DOHH2 (cell line): ENCODE measurements around the gene SLIT1.

Experiments used
- H3F3A ChIP-seq: fragments of 200-600 bp; sonication (generic), shearing (Covaris generic); 2 replicates; pipeline ENCODE4 v1.6.0; 2016; ENCODE audit warnings: antibody characterized with exemption, mild to moderate bottlenecking; ENCODE audit not compliant: control insufficient read depth, insufficient read depth
- H3K27ac ChIP-seq: fragments of 200-600 bp; sonication (generic); 2 replicates; pipeline ENCODE4 v1.5.1; 2014; ENCODE audit warnings: low read depth, mild to moderate bottlenecking, low read length, moderate library complexity
- H3K27me3 ChIP-seq: fragments of 200-600 bp; sonication (generic); 2 replicates; pipeline ENCODE4 v1.6.1; 2014; ENCODE audit warnings: mild to moderate bottlenecking, low read length, mixed read lengths; ENCODE audit not compliant: control insufficient read depth
- H3K36me3 ChIP-seq: fragments of 200-600 bp; sonication (generic); 2 replicates; pipeline ENCODE4 v1.6.1; 2014; ENCODE audit warnings: mild to moderate bottlenecking, low read length, moderate library complexity, mixed read lengths; ENCODE audit not compliant: control insufficient read depth
- H3K4me1 ChIP-seq: fragments of 200-600 bp; sonication (generic); 2 replicates; pipeline ENCODE4 v1.6.1; 2014; ENCODE audit warnings: mild to moderate bottlenecking, low read length, mixed read lengths; ENCODE audit not compliant: control insufficient read depth
- H3K4me2 ChIP-seq: fragments of 200-600 bp; sonication (generic); 2 replicates; pipeline ENCODE4 v1.6.0; 2014; ENCODE audit warnings: mild to moderate bottlenecking, low read length, moderate library complexity
- H3K4me3 ChIP-seq: fragments of 200-600 bp; sonication (generic); 2 replicates; pipeline ENCODE4 v1.5.1; 2014; ENCODE audit warnings: mild to moderate bottlenecking, low read length, mixed read lengths
- H3K79me2 ChIP-seq: fragments of 200-600 bp; sonication (generic); 2 replicates; pipeline ENCODE4 v1.6.1; 2014; ENCODE audit warnings: mild to moderate bottlenecking, low read length, mixed read lengths; ENCODE audit not compliant: control insufficient read depth
- H3K9me2 ChIP-seq: fragments of 200-600 bp; sonication (generic); replicated peaks from 2 replicates; pipeline ENCODE4 v1.6.1; 2014; ENCODE audit warnings: mild to moderate bottlenecking, low read length, mixed read lengths; ENCODE audit not compliant: control insufficient read depth
- H3K9me3 ChIP-seq: fragments of 200-600 bp; sonication (generic); 2 replicates; pipeline ENCODE4 v1.6.1; 2014; ENCODE audit warnings: antibody characterized with exemption, low read length, mixed read lengths; ENCODE audit not compliant: control insufficient read depth, insufficient read depth
- H4K20me1 ChIP-seq: fragments of 200-600 bp; sonication (generic); 2 replicates; pipeline ENCODE4 v1.6.0; 2014; ENCODE audit warnings: low read depth, mild to moderate bottlenecking, antibody characterized with exemption, low read length, moderate library complexity; ENCODE audit not compliant: control insufficient read depth, insufficient read depth
- CTCF ChIP-seq: fragments of 200-600 bp; sonication (generic); IDR thresholded peaks from one replicate; pipeline ENCODE4 v1.5.1; 2014; ENCODE audit warnings: antibody characterized with exemption, mild to moderate bottlenecking, low read depth, low read length; ENCODE audit not compliant: poor library complexity, severe bottlenecking
- EZH2phosphoT487 ChIP-seq: fragments of 200-600 bp; sonication (generic); IDR thresholded peaks from 2 replicates; pipeline ENCODE4 v1.6.1; 2017; ENCODE audit warnings: borderline replicate concordance, mild to moderate bottlenecking, antibody characterized with exemption, low read length, moderate library complexity, mixed read lengths

The SLIT1 gene

GRCh38 chr10:97080051-97080776, 105.5 kb downstream of the SLIT1 start:
- no peaks in the 10 kb centered on the region for H4K20me1 ChIP-seq
- no peaks in the 10 kb centered on the region for H3K79me2 ChIP-seq
- no peak overlapping the region for H3K27ac ChIP-seq
- H3K4me3 ChIP-seq, result no peak overlapping the region
- H3K4me1 ChIP-seq, result no peaks in the 10 kb centered on the region
- no peaks in the 10 kb centered on the region for H3K9me2 ChIP-seq
- no peaks in the 10 kb centered on the region for H3K36me3 ChIP-seq
- TF ChIP-seq EZH2phosphoT487, result no peak
- no peak for TF ChIP-seq CTCF
- peaks cover 5% of the 10 kb centered on the region; the same call in 1 of the 2 replicates for H3K27me3 ChIP-seq
- no peak overlapping the region for H3K4me2 ChIP-seq
- no peaks in the 10 kb centered on the region for H3K9me3 ChIP-seq
- H3F3A ChIP-seq, result no peaks in the 10 kb centered on the region

- Histone ChIP-seq H3K27ac (no peak overlapping the region), H3K4me1 (no peaks in the 10 kb centered on the region), H4K20me1 (no peaks in the 10 kb centered on the region), H3K4me3 (no peak overlapping the region), H3K36me3 (no peaks in the 10 kb centered on the region), H3F3A (no peaks in the 10 kb centered on the region), H3K4me2 (no peak overlapping the region), H3K79me2 (no peaks in the 10 kb centered on the region), H3K9me2 (no peaks in the 10 kb centered on the region), H3K27me3 (peaks cover 5% of the 10 kb centered on the region; the same call in 1 of the 2 replicates), H3K9me3 (no peaks in the 10 kb centered on the region)
- TF ChIP-seq CTCF (no peak), EZH2phosphoT487 (no peak)
Measured at GRCh38 chr10:97079448-97079847, 106.3 kb downstream of the SLIT1 start.

- Histone ChIP-seq H3K27me3 (peaks cover 5% of the 10 kb centered on the region; the same call in 1 of the 2 replicates), H3K4me2 (no peak overlapping the region), H3K9me3 (no peaks in the 10 kb centered on the region), H4K20me1 (no peaks in the 10 kb centered on the region), H3K4me3 (no peak overlapping the region), H3K9me2 (no peaks in the 10 kb centered on the region), H3K4me1 (no peaks in the 10 kb centered on the region), H3K79me2 (no peaks in the 10 kb centered on the region), H3K36me3 (no peaks in the 10 kb centered on the region), H3K27ac (no peak overlapping the region), H3F3A (no peaks in the 10 kb centered on the region)
- TF ChIP-seq CTCF (no peak), EZH2phosphoT487 (no peak)
Measured at GRCh38 chr10:97078938-97079445, 106.8 kb downstream of the SLIT1 start.
